Measurements from ENCODE around the gene GJE1.

Gene GJE1

DNA sequence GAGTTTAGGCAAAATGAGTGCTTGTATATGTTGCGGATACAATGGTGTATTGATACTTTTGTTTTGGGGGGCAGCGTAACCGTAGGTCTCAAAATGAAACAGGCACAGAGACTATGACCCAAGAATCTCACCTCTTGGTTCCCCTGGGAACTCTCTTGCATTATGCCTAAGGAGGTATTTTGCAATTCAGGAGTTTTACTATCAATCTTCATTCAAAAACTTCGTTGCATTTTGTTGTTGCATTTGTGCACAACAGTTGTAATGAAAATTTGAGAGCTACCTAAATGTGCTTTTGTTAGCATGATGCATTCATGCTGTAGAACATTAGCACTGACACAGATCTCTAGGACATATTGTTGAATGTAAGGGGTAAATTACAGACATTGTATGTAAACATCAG lies 32.5 kb downstream of the GJE1 start:
- no peak for DNase-seq (ENCODE audit: low read depth, low spot score)

GRCh38 chr6:142167071-142167470 lies 34.3 kb downstream of the GJE1 start:
- no peak for DNase-seq (ENCODE audit: low read depth, low spot score)

GRCh38 chr6:142167486-142167885 lies 34.8 kb downstream of the GJE1 start:
- no peak for DNase-seq (ENCODE audit: low read depth, low spot score)

DNA sequence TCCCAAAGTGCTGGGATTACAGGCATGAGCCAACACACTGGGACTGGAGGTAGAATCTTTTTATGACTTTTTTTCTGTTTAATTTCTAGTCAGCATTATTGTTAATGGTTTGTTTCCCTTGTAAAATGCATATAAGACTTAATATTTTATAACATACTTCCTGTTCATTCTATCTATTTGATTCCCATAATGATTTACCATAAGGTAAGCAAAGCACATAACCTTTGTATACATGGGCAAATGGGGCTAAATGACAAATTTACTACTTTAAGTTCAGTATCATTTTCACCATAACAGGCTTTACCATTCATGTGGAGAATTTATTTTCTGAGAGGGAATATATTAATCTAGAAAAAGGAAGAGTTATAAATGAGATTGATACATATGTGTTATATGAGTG lies 38.6 kb downstream of the GJE1 start:
- no peak for DNase-seq (ENCODE audit: low read depth, low spot score)

- DNase-seq (ENCODE audit: low read depth, low spot score), result no peak
These were observed 40.0 kb downstream of the GJE1 start for GRCh38 chr6:142172758-142173157.

GRCh38 chr6:142173980-142174379 lies 41.3 kb downstream of the GJE1 start:
- no peak for DNase-seq (ENCODE audit: low read depth, low spot score)

DNA sequence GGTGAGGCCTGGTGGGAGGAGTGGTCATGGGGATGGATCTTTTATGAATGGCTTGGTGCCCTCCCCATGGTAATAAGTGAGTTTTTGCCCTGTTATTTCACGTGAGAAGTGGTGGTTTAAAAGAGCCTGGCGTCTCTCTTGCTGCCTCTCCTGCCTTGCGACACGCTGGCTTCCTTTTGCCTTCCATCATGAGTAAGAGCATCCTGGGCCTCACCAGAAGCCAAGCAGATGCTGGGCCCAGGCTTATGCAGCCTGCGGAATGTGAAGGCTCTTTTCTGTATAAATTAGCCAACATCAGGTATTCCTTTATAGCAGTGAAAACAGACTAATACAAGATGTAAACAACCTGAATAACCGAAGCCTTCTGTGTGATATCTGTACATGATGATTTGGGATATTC lies 42.0 kb downstream of the GJE1 start:
- no peak for DNase-seq (ENCODE audit: low read depth, low spot score)

DNA sequence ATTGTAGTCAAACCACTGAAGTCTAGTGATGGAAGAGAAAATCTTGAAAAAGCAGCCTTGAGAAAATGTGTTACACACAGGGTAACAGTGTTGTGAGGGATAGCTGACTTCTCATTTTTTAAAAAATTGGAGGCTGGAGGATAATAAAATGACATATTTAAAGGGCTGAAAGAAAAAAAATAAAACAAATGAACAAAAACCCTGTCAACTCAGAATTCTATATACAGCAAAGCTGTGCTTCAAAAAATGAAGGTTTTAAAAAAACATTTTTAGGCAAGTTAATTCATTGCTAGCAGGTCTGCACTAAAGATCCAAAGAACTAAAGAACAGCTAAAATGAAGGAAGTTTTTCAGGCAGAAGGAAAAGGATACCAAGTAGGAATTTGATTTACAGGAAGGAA lies 45.4 kb downstream of the GJE1 start:
- no peak for DNase-seq (ENCODE audit: low read depth, low spot score)

- no peak for DNase-seq (ENCODE audit: low read depth, low spot score)
These were observed 49.3 kb downstream of the GJE1 start for GRCh38 chr6:142182004-142182403.

DNA sequence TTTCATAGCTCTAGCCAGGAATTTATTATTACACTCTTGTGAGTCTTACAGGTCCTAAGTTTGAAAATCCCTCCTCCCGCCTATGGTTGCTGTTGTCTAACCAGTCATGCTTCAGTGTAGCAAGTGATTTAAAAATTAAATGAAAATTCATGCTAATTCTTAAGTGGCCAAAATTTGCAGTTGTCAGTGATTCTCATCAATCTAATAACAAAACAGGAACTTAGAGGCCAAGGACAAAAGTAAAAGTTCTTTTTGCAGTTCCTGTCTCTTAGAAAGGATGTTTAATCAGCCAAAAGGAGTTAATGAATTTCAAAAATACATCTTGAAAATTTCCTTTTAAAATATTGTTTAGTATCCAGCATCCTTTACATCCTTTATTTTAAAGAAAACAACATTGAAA lies 50.6 kb downstream of the GJE1 start:
- no peak for DNase-seq (ENCODE audit: low read depth, low spot score)

- DNase-seq (ENCODE audit: low read depth, low spot score), result no peak
These were observed 51.6 kb downstream of the GJE1 start for GRCh38 chr6:142184307-142184706.
